ENCODE data around the gene POLR2A.
A peak's percentile ranks its signal among the peaks of the same experiment; 100 is the strongest.

POLR2A gene

GRCh38 chr17:7484067-7484918 lies at the start of gene POLR2A:
POLR2A (plus strand) TSS chr17:7484366.
- peak; percentile 98 for DNase-seq (ENCODE audit: low spot score)

DNA sequence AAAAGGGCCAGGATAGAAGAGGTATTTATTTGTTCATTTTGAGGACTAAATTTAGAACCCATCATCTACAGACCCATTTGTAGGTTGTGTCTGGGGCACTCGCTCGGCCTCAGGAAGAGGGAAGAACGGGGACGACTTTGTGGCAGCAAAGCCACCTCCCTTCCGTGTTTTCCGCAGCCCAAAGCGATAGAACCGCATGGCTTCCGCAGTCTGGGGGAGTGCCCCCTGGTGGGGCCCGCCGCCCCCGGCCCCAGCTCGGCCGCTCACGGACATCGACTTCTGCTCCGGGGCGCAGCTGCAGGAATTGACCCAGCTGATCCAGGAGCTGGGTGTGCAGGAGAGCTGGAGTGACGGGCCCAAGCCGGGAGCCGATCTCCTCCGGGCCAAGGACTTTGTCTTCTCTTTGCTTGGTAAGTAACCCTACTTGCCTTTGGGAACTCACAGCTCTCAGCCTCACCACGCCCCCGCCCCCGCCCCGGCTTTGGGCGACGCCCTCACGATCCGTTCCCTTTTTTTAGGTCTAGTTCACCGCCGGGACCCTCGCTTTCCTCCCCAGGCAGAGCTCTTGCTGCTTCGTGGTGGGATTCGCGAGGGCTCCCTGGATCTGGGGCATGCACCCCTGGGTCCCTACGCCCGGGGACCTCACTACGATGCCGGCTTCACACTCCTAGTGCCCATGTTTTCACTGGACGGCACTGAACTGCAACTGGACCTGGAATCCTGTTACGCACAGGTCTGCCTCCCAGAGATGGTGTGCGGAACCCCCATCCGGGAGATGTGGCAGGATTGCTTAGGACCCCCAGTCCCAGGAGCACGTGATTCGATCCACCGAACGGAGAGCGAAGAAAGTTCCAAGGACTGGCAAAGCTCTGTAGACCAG lies 48.2 kb upstream of the POLR2A start:
- DNase-seq (ENCODE audit: low spot score) = peak; percentile 64

DNA sequence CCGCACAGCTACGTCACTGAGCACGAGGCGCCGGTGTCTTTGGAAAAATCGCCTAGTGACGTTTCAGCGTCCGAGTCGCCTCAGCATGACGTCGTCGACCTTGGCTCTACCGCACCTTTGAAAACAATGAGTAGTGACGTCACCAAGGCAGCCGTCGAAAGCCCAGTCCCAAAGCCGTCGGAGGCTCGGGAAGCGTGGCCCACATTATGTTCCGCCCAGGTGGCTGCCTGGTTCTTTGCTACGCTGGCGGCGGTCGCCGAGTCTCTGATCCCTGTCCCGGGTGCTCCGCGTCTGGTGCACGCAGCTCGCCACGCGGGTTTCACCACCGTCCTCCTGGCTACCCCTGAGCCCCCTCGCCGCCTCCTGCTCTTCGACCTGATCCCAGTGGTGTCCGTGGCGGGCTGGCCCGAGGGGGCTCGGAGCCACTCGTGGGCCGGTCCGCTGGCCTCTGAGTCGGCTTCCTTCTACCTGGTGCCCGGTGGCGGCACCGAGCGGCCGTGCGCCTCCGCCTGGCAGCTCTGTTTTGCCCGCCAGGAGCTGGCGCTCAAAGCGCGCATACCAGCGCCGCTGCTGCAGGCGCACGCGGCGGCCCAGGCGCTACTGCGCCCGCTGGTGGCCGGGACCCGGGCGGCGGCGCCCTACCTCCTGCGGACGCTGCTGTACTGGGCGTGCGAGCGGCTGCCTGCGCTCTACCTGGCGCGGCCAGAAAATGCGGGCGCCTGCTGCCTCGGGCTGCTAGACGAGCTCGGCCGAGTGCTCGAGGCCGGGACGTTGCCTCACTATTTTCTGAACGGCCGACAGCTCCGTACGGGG lies 47.4 kb upstream of the POLR2A start:
- peak; percentile 82 for DNase-seq (ENCODE audit: low spot score)

DNA sequence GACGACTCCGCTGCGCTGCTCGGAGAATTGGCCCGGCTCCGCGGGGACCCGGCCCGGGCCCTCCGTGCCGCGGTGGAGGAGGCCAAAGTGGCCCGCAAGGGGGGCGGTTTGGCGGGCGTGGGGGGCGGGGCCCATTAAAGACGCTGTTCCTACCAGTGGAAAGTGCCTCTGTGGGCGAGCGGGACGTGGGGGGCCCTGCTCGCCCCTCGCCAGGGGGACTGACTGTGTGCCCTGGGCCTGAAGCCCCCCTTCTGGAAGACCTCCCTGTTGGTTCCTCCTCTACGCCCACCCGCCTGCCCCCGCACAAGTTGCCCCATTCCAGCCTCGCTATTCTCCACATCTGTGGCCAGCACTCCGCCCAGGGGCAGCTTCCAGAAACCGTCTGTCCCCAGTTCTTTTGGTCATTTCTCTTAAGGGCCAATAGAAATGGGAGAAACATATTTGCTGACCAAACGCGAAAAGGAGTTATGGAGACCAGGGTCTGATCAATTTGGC lies 46.8 kb upstream of the POLR2A start:
- DNase-seq (ENCODE audit: low spot score) = no peak

DNA sequence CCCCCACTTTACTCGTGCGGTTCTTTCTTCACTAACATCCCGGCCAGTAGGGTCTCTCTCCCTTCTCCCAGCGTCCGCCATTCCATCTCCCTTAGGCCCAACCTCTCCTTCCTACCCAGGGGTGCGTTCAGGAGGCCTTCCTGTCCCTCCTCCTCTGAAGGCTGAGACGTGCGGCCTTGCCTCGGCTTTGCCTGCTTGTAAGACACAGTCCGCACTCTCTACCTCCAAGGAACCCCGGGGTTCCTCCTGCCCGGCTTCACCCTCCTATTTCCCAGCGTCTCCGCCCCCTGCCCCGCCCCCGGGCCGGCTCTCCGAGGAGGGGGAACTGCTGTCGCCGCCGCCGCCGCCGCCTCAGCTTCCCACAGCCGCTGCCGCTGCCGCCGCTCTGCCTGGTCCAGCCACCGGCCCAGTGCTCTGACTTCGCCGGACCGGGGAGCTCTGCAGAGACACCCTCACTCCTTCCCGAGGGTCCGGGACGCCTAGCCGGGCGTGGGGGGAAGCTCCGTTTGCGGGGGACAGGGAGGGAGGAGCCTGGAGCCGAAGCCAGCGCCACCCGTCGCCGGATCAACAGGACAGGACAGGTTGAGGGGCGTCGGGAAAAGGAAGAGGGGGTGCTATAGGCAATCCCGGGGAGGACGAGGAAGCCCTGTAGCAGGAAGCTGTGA lies 46.1 kb upstream of the POLR2A start:
- peak; percentile 36 for DNase-seq (ENCODE audit: low spot score)

- DNase-seq (ENCODE audit: low spot score) = no peak
These were observed 45.3 kb upstream of the POLR2A start for GRCh38 chr17:7438656-7439460.

DNA sequence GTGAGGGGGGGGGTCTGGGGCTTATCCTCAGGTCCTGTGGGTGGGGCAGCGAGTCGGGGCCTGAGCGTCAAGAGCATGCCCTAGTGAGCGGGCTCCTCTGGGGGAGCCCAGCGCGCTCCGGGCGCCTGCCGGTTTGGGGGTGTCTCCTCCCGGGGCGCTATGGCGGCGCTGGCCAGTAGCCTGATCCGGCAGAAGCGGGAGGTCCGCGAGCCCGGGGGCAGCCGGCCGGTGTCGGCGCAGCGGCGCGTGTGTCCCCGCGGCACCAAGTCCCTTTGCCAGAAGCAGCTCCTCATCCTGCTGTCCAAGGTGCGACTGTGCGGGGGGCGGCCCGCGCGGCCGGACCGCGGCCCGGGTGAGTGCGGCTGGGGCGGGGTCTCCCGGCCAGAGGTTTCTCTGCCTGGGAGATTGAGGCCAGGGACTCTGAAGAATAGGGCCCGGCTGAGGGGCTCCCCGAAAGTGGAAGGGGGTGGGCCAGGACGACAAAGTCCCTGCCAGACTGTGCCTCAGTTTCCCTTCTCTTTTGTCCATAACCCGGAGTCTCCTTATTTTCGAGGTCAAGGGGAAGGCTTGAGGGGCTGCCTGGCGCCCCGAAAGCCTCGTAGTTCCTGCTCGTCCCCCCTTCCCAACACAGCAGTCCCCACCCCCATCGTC lies 44.6 kb upstream of the POLR2A start, which contains the start of gene FGF11:
TSS of gene FGF11 (plus strand) at position 51 of the 651 bp plus-strand sequence. CDS start at position 160, 109 bp downstream.
- DNase-seq (ENCODE audit: low spot score) = no peak

- DNase-seq (ENCODE audit: low spot score) = peak; percentile 24
These were observed 43.9 kb upstream of the POLR2A start for GRCh38 chr17:7440113-7440833.

- DNase-seq (ENCODE audit: low spot score) = no peak
These were observed 43.4 kb upstream of the POLR2A start for GRCh38 chr17:7440834-7441195.

DNA sequence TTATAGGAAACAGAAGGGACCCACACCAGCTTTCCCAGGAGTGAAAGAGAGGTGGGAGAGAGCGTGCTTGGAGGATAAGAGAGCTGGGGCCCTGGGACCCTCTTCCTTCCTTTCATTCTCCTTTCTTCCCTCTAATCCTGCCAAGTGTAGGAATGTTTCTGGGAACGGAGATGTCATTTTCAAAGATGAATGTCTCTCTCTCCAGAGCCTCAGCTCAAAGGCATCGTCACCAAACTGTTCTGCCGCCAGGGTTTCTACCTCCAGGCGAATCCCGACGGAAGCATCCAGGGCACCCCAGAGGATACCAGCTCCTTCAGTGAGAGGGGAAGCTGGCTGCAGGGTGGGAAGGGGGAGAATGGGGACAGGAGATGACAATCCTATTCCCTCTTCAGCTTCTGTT lies 42.9 kb upstream of the POLR2A start:
- DNase-seq (ENCODE audit: low spot score) = no peak

DNA sequence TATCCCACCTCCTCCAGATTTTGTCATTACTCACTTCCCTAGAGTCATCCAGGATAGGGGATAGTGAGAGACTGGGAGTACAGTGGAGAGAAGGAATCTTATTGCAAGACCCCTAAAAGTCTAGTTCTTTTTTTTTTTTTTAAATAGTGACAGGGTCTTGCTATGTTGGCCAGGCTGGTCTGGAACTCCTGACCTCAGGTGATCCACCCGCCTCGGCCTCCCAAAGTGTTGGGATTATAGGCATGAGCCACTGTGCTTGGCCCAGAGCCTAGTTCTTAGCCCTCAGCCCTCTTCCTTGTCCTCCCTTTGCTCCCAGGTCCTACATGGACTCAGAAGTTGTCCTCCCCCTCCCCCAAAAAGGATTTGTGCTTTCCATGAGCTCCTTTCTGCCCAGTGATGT lies 42.0 kb upstream of the POLR2A start:
- DNase-seq (ENCODE audit: low spot score) = no peak

DNA sequence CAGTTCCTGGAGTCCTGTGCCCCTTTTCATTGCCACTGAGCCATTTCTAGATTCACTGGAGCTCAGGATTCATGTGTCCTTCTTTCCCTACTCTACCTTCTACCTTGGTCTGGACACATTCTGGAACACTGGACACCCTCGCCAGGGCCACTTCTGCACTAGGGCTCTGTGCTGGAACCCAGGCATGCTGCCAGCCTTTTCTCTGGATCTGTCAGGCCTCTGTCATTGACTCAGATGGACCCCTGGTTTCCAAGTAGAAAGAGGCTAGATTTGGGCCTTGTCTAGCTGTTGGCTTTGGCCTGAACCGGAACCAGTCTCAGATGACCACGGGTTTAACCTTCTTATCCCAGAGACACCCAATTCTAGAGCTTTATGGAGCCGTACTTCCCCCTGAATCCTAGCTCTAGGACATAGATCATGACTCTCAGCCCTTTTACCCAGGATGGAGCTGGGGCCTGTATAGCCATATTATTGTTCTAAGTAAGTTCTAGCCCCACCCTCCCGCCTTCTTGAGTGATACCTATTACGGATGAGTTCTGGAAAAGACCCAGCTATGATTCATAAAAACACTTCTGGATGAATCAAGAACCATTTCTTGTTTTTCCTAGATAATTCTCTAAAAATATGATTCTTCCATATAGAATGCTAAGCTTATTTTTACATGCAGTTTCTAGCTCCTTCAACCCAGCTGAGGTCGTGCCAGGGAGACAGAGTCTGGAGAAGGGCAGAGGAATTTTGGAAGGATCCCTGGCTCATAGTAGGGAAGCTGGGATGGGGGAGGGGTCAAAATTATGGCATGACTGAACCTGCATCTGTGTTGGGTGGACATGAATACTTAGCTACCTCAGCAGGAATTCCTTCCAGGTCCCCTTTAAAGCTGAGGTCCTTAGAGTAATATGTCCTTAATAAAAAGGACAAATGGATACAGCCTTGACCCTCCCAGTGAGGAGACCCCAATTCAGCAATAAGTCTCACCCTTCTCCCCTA lies 40.4 kb upstream of the POLR2A start:
- no peak for DNase-seq (ENCODE audit: low spot score)

- DNase-seq (ENCODE audit: low spot score) = peak; percentile 37
These were observed 39.2 kb upstream of the POLR2A start, which contains the start of gene CHRNB1 for GRCh38 chr17:7444682-7445618. CHRNB1 (plus strand) TSS chr17:7445061; CDS start chr17:7445128, 67 bp downstream.

- DNase-seq (ENCODE audit: low spot score) = peak; percentile 36
These were observed 38.6 kb upstream of the POLR2A start for GRCh38 chr17:7445619-7445968.

GRCh38 chr17:7448461-7448860 lies 35.7 kb upstream of the POLR2A start:
- no peak for DNase-seq (ENCODE audit: low spot score)

GRCh38 chr17:7459961-7460545 lies 24.1 kb upstream of the POLR2A start:
- DNase-seq (ENCODE audit: low spot score) = no peak

All from germinal center (tissue), 1 donor.